ENCODE measurements around the gene GPRC5A.

- TF ChIP-seq CREB1 (IDR thresholded peaks at IDR 0.05; ENCODE audit: low read depth) (no peak), TAF1 (IDR thresholded peaks at IDR 0.05; ENCODE audit: borderline replicate concordance, low read depth, low read length) (no peak), MEF2A (IDR thresholded peaks at IDR 0.05; ENCODE audit: insufficient read depth, low read depth, low read length) (no peak), KDM1A (IDR thresholded peaks at IDR 0.05; ENCODE audit: borderline replicate concordance) (no peak), CTCF (IDR thresholded peaks at IDR 0.05 in 2 of 3, conservative IDR thresholded peaks at IDR 0.05 in 1 of 3; ENCODE audit: control insufficient read depth in 2 of 3, extremely low read depth in 1 of 3, insufficient read depth in 1 of 3, low read depth in 3 of 3, low read length in 3 of 3) (no peak), EP300 (IDR thresholded peaks at IDR 0.05; ENCODE audit: borderline replicate concordance in 1 of 2, control insufficient read depth in 1 of 2, low read depth in 2 of 2, low read length in 2 of 2) (no peak)
Measured at GRCh38 chr12:12919666-12920435, 28.5 kb downstream of the GPRC5A start.

Measured in GM12878 (cell line).